Vagina (tissue), 2 donors: Measurements from ENCODE around the gene ANO9.

ENCODE experiments used
- POLR2A ChIP-seq, 2 donors: fragments of 450-650 bp; IDR thresholded peaks; one replicate each; pipeline ENCODE4 v1.6.1; 2017; ENCODE audit warnings: antibody characterized with exemption in 2 of 2, mild to moderate bottlenecking in 2 of 2, moderate library complexity in 2 of 2
- POLR2AphosphoS5 ChIP-seq, 2 donors: sonication (generic); formaldehyde crosslinking; IDR thresholded peaks; one replicate each; pipeline ENCODE4 v1.9.0; 2017; ENCODE audit warnings: antibody characterized with exemption in 2 of 2, mild to moderate bottlenecking in 2 of 2, low read depth in 1 of 2; ENCODE audit not compliant: insufficient read depth in 1 of 2
- TF ChIP-seq, protein P1 (sequence below), 3 experiments: fragments of 450-650 bp in 2 of 3; fragments of 200-600 bp in 1 of 3; sonication (generic) in 1 of 3; IDR thresholded peaks; one replicate each; pipeline ENCODE4 v1.5.1; 2017 to 2019; ENCODE audit warnings: antibody characterized with exemption in 3 of 3, mild to moderate bottlenecking in 2 of 3, moderate library complexity in 2 of 3

DNA sequence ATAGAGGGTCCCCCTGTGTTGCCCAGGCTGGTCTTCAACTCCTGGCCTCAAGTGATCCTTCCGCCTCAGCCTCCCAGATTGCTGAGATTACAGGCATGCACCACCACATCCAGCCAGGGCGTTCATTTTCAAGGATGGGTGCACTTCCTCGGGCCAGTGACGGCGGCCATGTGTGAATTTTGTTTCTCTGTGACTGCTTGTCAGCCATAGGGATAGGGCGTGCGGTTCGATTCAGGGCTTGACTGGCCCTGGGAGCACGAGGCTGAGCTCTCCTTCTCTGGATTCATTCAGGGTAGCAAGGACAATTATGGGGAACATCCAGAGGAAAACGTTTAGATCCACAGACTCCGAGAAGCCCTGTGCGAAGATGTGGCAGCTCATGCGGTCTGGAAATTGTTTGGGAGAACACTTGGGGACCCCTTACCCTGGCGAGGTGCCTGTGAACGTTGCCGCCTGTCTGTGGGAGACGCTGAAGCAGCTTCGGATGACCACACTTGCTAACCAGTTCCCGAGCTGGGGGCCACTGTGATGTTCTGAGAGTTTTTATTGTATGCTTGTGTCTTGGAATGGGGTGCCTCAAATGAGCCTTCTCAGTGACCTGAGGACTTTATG, 11.2 kb upstream of the ANO9 start:
- TF ChIP-seq, protein P1, sequence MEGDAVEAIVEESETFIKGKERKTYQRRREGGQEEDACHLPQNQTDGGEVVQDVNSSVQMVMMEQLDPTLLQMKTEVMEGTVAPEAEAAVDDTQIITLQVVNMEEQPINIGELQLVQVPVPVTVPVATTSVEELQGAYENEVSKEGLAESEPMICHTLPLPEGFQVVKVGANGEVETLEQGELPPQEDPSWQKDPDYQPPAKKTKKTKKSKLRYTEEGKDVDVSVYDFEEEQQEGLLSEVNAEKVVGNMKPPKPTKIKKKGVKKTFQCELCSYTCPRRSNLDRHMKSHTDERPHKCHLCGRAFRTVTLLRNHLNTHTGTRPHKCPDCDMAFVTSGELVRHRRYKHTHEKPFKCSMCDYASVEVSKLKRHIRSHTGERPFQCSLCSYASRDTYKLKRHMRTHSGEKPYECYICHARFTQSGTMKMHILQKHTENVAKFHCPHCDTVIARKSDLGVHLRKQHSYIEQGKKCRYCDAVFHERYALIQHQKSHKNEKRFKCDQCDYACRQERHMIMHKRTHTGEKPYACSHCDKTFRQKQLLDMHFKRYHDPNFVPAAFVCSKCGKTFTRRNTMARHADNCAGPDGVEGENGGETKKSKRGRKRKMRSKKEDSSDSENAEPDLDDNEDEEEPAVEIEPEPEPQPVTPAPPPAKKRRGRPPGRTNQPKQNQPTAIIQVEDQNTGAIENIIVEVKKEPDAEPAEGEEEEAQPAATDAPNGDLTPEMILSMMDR (IDR thresholded peaks at IDR 0.05): no peak
- TF ChIP-seq POLR2A (IDR thresholded peaks at IDR 0.05): no peak
- TF ChIP-seq POLR2AphosphoS5 (IDR thresholded peaks at IDR 0.05; ENCODE audit: insufficient read depth in 1 of 2, low read depth in 1 of 2): no peak
